HG03139 (cell line): ENCODE data around the gene ROR2.

Source experiments
- ATAC-seq: cut with Tn5 transposase; IDR thresholded peaks from one replicate; pipeline ENCODE4 v1.9.1; 2021; ENCODE audit not compliant: unreplicated experiment

ROR2 gene

GRCh38 chr9:91843623-91844148 is 106.3 kb downstream of the ROR2 start:
- ATAC-seq = no peak

- no peak for ATAC-seq
These were observed 106.9 kb downstream of the ROR2 start for GRCh38 chr9:91843093-91843492.

- no peak for ATAC-seq
These were observed 107.5 kb downstream of the ROR2 start for GRCh38 chr9:91842358-91843049.

GRCh38 chr9:91841591-91841990 is 108.4 kb downstream of the ROR2 start:
- ATAC-seq = no peak

- ATAC-seq = no peak
These were observed 109.1 kb downstream of the ROR2 start for GRCh38 chr9:91840882-91841281.

- no peak for ATAC-seq
These were observed 109.6 kb downstream of the ROR2 start for GRCh38 chr9:91840469-91840868.

- ATAC-seq = no peak
These were observed 110.0 kb downstream of the ROR2 start for GRCh38 chr9:91839926-91840465.

- ATAC-seq = no peak
These were observed 111.9 kb downstream of the ROR2 start for GRCh38 chr9:91837981-91838731.

GRCh38 chr9:91836515-91836914 is 113.5 kb downstream of the ROR2 start:
- no peak for ATAC-seq

GRCh38 chr9:91835632-91836031 is 114.4 kb downstream of the ROR2 start:
- ATAC-seq = no peak

GRCh38 chr9:91835216-91835615 is 114.8 kb downstream of the ROR2 start:
- ATAC-seq = no peak

GRCh38 chr9:91834740-91835139 is 115.3 kb downstream of the ROR2 start:
- no peak for ATAC-seq

GRCh38 chr9:91833878-91834255 is 116.2 kb downstream of the ROR2 start:
- no peak for ATAC-seq

GRCh38 chr9:91833096-91833877 is 116.7 kb downstream of the ROR2 start:
- no peak for ATAC-seq

GRCh38 chr9:91832322-91832721 is 117.7 kb downstream of the ROR2 start:
- ATAC-seq = no peak

- ATAC-seq = no peak
These were observed 124.2 kb downstream of the ROR2 start for GRCh38 chr9:91825866-91826265.

GRCh38 chr9:91825422-91825821 is 124.6 kb downstream of the ROR2 start:
- ATAC-seq = no peak

GRCh38 chr9:91824601-91825305 is 125.3 kb downstream of the ROR2 start:
- no peak for ATAC-seq

GRCh38 chr9:91824151-91824550 is 125.9 kb downstream of the ROR2 start:
- no peak for ATAC-seq

- no peak for ATAC-seq
These were observed 128.8 kb downstream of the ROR2 start for GRCh38 chr9:91820949-91821880.
